MM.1S (cell line): ENCODE measurements around the gene P4HA1.

ENCODE experiments used
- DNase-seq: peaks from one replicate; pipeline ENCODE4 v3.0.0-alpha.2; 2015
- H2AFZ ChIP-seq: fragments of 300-600 bp; sonication (generic); 2 replicates; pipeline ENCODE4 v1.6.0; 2016; ENCODE audit warnings: antibody characterized with exemption, low read length
- H3F3A ChIP-seq: fragments of 300-600 bp; sonication (generic); 2 replicates; pipeline ENCODE4 v1.6.1; 2016; ENCODE audit warnings: mild to moderate bottlenecking, antibody characterized with exemption, low read length, moderate library complexity, mixed read lengths; ENCODE audit not compliant: insufficient read depth
- H3K27ac ChIP-seq: fragments of 300-600 bp; sonication (generic); 2 replicates; pipeline ENCODE4 v1.5.1; 2016; ENCODE audit warnings: mild to moderate bottlenecking, low read length
- H3K27me3 ChIP-seq: fragments of 300-600 bp; sonication (generic); replicated peaks from 2 replicates; pipeline ENCODE4 v1.6.0; 2016; ENCODE audit warnings: low read length; ENCODE audit not compliant: insufficient read depth
- H3K36me3 ChIP-seq: fragments of 300-600 bp; sonication (generic); replicated peaks from 2 replicates; pipeline ENCODE4 v1.6.1; 2016; ENCODE audit warnings: mild to moderate bottlenecking, low read length, mixed read lengths; ENCODE audit not compliant: insufficient read depth
- H3K4me1 ChIP-seq: fragments of 300-600 bp; sonication (generic); 2 replicates; pipeline ENCODE4 v1.6.1; 2016; ENCODE audit warnings: low read length, mixed read lengths
- H3K4me2 ChIP-seq: fragments of 300-600 bp; sonication (generic); 2 replicates; pipeline ENCODE4 v1.6.0; 2016; ENCODE audit warnings: low read depth, low read length
- H3K4me3 ChIP-seq: fragments of 300-600 bp; sonication (generic); 2 replicates; pipeline ENCODE4 v1.5.1; 2016; ENCODE audit warnings: low read length, mixed read lengths
- H3K79me2 ChIP-seq: fragments of 300-600 bp; sonication (generic); 2 replicates; pipeline ENCODE4 v1.6.1; 2016; ENCODE audit warnings: mixed run types, low read length, mixed read lengths
- H3K9ac ChIP-seq: fragments of 300-600 bp; sonication (generic); 2 replicates; pipeline ENCODE4 v1.6.1; 2016; ENCODE audit warnings: low read length, mixed read lengths
- H3K9me2 ChIP-seq: fragments of 300-600 bp; sonication (generic); replicated peaks from 2 replicates; pipeline ENCODE4 v1.6.1; 2016; ENCODE audit warnings: mild to moderate bottlenecking, low read length, mixed read lengths; ENCODE audit not compliant: insufficient read depth
- H3K9me3 ChIP-seq: fragments of 300-600 bp; sonication (generic); replicated peaks from 2 replicates; pipeline ENCODE4 v1.6.1; 2016; ENCODE audit warnings: mild to moderate bottlenecking, low read length, mixed read lengths; ENCODE audit not compliant: insufficient read depth
- H4K20me1 ChIP-seq: fragments of 300-600 bp; sonication (generic); 2 replicates; pipeline ENCODE4 v1.6.1; 2016; ENCODE audit warnings: mild to moderate bottlenecking, low read length, moderate library complexity, mixed read lengths; ENCODE audit not compliant: insufficient read depth
- CTCF ChIP-seq: fragments of 300-600 bp; sonication (generic); IDR thresholded peaks from 2 replicates; pipeline ENCODE4 v1.5.1; 2016; ENCODE audit warnings: antibody characterized with exemption, low read length, mixed read lengths
- EZH2 ChIP-seq: fragments of 300-600 bp; sonication (generic); optimal IDR thresholded peaks from 2 replicates; pipeline ENCODE3; 2017; ENCODE audit warnings: low read depth, mild to moderate bottlenecking, antibody characterized with exemption, low read length, mixed read lengths
- EZH2phosphoT487 ChIP-seq: fragments of 300-600 bp; sonication (generic); IDR thresholded peaks from 2 replicates; pipeline ENCODE4 v1.6.1; 2018; ENCODE audit warnings: antibody characterized with exemption, low read length

Gene P4HA1

GRCh38 chr10:73094986-73095480, 1.6 kb downstream of the P4HA1 start:
- no peak for TF ChIP-seq EZH2
- TF ChIP-seq EZH2phosphoT487, result no peak
- TF ChIP-seq CTCF, result no peak
- Histone ChIP-seq H3K9ac (peak overlapping the region; percentile 82), H3K27ac (peak overlapping the region; percentile 82; the same call in 1 of the 2 replicates), H3K4me2 (peak overlapping the region; percentile 85), H2AFZ (peak overlapping the region; percentile 95; the same call in 1 of the 2 replicates), H3K36me3 (no peaks in the 10 kb centered on the region), H3K9me3 (no peaks in the 10 kb centered on the region), H3K9me2 (no peaks in the 10 kb centered on the region), H3K27me3 (no peaks in the 10 kb centered on the region), H3K4me1 (peaks cover 14% of the 10 kb centered on the region), H3K79me2 (peaks cover 49% of the 10 kb centered on the region), H3F3A (peaks cover 17% of the 10 kb centered on the region), H4K20me1 (no peaks in the 10 kb centered on the region), H3K4me3 (peak overlapping the region; percentile 97)
- DNase-seq, result no peak

GRCh38 chr10:73093922-73094850, 2.5 kb downstream of the P4HA1 start:
- no peaks in the 10 kb centered on the region for H3K9me2 ChIP-seq
- no peaks in the 10 kb centered on the region for H4K20me1 ChIP-seq
- peaks cover 17% of the 10 kb centered on the region for H3F3A ChIP-seq
- H3K27me3 ChIP-seq, result no peaks in the 10 kb centered on the region
- H3K9ac ChIP-seq, result peak overlapping the region; percentile 82; the same call in 1 of the 2 replicates
- H2AFZ ChIP-seq, result no peak overlapping the region
- peak overlapping the region; percentile 85 for H3K4me2 ChIP-seq
- no peaks in the 10 kb centered on the region for H3K9me3 ChIP-seq
- no peak for TF ChIP-seq EZH2
- TF ChIP-seq CTCF, result no peak
- no peak for TF ChIP-seq EZH2phosphoT487
- H3K36me3 ChIP-seq, result no peaks in the 10 kb centered on the region
- H3K79me2 ChIP-seq, result peaks cover 54% of the 10 kb centered on the region
- peak overlapping the region; percentile 97 for H3K4me3 ChIP-seq
- peaks cover 14% of the 10 kb centered on the region for H3K4me1 ChIP-seq
- no peak for DNase-seq
- H3K27ac ChIP-seq, result no peak overlapping the region

- no peaks in the 10 kb centered on the region for H4K20me1 ChIP-seq
- H3K27me3 ChIP-seq, result no peaks in the 10 kb centered on the region
- H3K4me1 ChIP-seq, result peaks cover 22% of the 10 kb centered on the region
- no peak overlapping the region for H3K4me3 ChIP-seq
- H3K36me3 ChIP-seq, result no peaks in the 10 kb centered on the region
- TF ChIP-seq EZH2, result no peak
- no peak for TF ChIP-seq EZH2phosphoT487
- no peak for TF ChIP-seq CTCF
- no peaks in the 10 kb centered on the region for H3K9me2 ChIP-seq
- H2AFZ ChIP-seq, result no peak overlapping the region
- H3K79me2 ChIP-seq, result peaks cover 63% of the 10 kb centered on the region
- H3K9me3 ChIP-seq, result no peaks in the 10 kb centered on the region
- DNase-seq, result no peak
- H3K9ac ChIP-seq, result no peak overlapping the region
- H3K27ac ChIP-seq, result no peak overlapping the region
- peaks cover 17% of the 10 kb centered on the region for H3F3A ChIP-seq
- H3K4me2 ChIP-seq, result no peak overlapping the region
Observed at GRCh38 chr10:73092830-73093229, 3.8 kb downstream of the P4HA1 start.
